GM18498 (cell line): Measurements from ENCODE around the gene RBPJL.

Source experiments
- ATAC-seq: cut with Tn5 transposase; IDR thresholded peaks from one replicate; pipeline ENCODE4 v1.9.1; 2021; ENCODE audit warnings: mild to moderate bottlenecking, moderate library complexity; ENCODE audit not compliant: unreplicated experiment

Gene RBPJL

GRCh38 chr20:45293041-45294002, 13.3 kb upstream of the RBPJL start:
- ATAC-seq = no peak

GRCh38 chr20:45294003-45294368, 12.7 kb upstream of the RBPJL start:
- ATAC-seq = no peak

- ATAC-seq = no peak
Measured at GRCh38 chr20:45294659-45295058, 12.0 kb upstream of the RBPJL start.

- no peak for ATAC-seq
Measured at GRCh38 chr20:45297786-45298497, 8.7 kb upstream of the RBPJL start.

GRCh38 chr20:45299786-45300185, 6.9 kb upstream of the RBPJL start:
- ATAC-seq = no peak

- ATAC-seq = peak; percentile 60
Measured at GRCh38 chr20:45300961-45301360, 5.7 kb upstream of the RBPJL start.

- ATAC-seq = no peak
Measured at GRCh38 chr20:45301824-45302271, 4.8 kb upstream of the RBPJL start.

- no peak for ATAC-seq
Measured at GRCh38 chr20:45303586-45304463, 2.8 kb upstream of the RBPJL start.

- ATAC-seq = no peak
Measured at GRCh38 chr20:45304464-45304999, 2.1 kb upstream of the RBPJL start.

GRCh38 chr20:45305262-45305661, 1.4 kb upstream of the RBPJL start:
- no peak for ATAC-seq

GRCh38 chr20:45307076-45307640, 518 bp downstream of the RBPJL start:
- no peak for ATAC-seq

- no peak for ATAC-seq
Measured at GRCh38 chr20:45308117-45308778, 1.6 kb downstream of the RBPJL start, which contains the start of gene MATN4. Gene MATN4 (minus strand): TSS chr20:45308299. CDS start chr20:45305582, 2,717 bp downstream.

GRCh38 chr20:45309075-45309474, 2.4 kb downstream of the RBPJL start:
- no peak for ATAC-seq

- ATAC-seq = no peak
Measured at GRCh38 chr20:45311589-45312211, 5.1 kb downstream of the RBPJL start.

- ATAC-seq = no peak
Measured at GRCh38 chr20:45312241-45312640, 5.6 kb downstream of the RBPJL start.

- ATAC-seq = no peak
Measured at GRCh38 chr20:45313065-45313695, 6.5 kb downstream of the RBPJL start.

- no peak for ATAC-seq
Measured at GRCh38 chr20:45313943-45314342, 7.3 kb downstream of the RBPJL start.

GRCh38 chr20:45315672-45316071, 9.0 kb downstream of the RBPJL start:
- no peak for ATAC-seq
